GM21447 (cell line): Measurements from ENCODE around the gene GSC2.

Source experiments
- ATAC-seq: cut with Tn5 transposase; IDR thresholded peaks from one replicate; pipeline ENCODE4 v1.9.1; 2021; ENCODE audit not compliant: unreplicated experiment

GSC2 gene

DNA sequence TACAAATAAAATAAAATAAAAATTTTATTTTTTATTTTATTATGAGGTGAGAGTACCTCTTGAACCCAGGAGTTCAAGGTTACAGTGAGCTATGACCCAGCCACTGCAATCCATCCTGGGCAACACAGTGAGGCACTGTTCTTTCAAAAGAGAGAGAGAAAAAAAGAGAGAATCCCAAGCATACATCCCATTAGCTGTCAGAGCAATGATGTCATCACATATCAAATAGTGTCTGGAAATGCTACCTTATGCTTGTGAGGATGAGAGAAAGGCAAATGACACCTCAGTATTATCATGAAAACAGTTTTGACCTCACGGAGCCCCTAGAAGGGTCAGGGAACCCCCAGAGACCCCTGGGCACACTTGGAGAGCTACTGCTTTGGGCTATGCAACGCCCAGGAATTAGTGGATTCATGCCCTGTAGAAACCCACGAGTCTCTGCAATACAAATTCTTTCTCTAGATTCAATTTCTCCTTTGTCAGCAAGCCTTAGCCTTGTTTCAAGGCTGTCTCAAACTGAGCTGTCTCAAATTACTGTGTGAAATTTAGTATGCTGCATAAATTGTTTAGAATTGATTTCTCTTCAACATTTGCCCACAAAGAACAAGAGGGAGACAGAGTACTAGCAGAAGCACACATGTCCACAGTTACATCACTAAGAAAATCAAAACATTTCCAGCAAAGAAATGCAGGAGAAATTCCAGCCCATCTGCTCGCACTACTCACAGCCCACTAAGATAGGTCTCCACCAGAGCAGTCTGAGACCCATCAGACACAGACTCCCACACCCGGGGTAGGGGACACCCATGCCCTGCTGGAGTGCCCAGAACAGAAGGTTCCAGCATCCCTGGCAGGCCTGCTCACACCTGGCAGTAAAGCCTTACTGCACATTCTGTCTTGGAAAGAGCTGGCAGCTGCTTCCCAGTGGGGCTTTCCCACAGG is 45.9 kb downstream of the GSC2 start:
- no peak for ATAC-seq

DNA sequence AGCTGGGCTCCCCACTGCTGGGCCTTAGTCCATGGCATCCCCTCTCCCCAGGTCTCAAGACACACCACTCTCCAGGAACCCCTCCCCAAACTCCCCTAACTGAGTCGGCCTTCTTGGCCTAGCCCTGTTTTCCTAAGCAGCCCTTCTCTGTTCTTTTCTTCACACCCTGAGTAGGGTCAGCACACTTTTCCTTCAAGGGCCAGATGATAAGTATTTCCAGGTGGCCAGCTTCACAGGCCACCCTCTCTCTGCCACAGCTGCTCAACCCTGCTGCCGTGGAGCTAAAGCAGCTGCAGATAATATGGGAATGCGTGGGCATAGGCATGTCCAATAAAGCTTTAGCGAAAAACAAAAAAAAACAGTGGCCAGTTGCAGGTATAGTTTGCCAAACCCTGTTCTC is 51.9 kb downstream of the GSC2 start:
- no peak for ATAC-seq

DNA sequence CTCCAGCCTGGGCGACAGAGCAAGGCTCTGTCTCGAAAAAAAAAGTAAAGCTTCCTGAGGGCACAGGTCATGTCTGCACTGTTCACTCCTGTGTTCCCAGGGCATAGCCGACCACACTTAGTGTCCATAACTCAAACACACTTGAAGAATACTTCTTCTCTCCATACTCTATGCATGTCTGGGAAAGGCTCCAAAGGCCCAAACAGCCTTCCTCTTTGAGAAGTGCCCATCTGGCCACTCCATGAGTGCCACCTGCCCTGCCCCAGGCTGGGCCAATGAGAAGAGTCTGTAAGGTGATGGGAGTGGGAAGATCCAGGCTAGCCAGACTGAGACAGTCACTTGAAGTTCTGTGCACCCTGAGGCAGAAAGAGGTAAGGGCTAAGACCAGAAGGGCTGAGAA is 52.6 kb downstream of the GSC2 start:
- no peak for ATAC-seq
